ENCODE data around the gene GALP.
"Not testable (repeated sequence)": the region's sequence is repeated elsewhere in the genome, so short reads cannot be mapped to it uniquely, and the experiment has no call there.

- TF ChIP-seq CTCF (IDR thresholded peaks at IDR 0.05; ENCODE audit: poor library complexity); EZH2phosphoT487 (IDR thresholded peaks at IDR 0.05; ENCODE audit: low read depth, severe bottlenecking, unreplicated experiment): not testable (repeated sequence)
Measured at GRCh38 chr19:56175861-56176307, at the start of gene GALP.
